ENCODE results near the gene TOB1.

TOB1 gene

DNA sequence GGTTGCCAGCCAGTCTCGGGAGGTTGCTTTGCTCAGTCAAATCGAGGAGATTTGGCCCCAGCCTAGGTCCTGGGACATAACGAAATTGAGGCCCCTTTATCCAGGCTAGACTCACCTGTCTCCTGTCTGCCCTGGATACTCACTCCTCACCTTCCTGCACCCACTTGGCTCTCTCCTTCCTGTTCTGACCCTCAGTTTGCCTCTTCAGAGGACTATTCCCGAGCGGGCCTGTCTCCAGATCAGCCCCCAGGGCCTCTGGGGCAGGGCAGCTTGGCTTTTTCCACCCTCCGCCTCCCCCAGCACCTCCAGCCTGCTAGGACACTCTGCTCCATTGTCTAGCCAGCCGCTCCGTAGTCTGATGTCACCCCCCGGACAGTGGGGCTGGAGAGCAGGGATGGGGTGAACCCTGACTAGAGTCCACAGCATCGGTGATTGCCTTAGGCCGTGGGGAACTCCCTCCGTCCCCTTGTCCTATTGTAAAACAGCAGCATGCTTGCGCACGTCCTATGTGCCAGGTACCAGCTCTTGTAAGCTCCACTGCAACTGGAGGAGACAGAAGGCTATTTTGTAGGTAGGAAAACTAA lies 21.9 kb downstream of the TOB1 start:
- DNase-seq = no peak

DNA sequence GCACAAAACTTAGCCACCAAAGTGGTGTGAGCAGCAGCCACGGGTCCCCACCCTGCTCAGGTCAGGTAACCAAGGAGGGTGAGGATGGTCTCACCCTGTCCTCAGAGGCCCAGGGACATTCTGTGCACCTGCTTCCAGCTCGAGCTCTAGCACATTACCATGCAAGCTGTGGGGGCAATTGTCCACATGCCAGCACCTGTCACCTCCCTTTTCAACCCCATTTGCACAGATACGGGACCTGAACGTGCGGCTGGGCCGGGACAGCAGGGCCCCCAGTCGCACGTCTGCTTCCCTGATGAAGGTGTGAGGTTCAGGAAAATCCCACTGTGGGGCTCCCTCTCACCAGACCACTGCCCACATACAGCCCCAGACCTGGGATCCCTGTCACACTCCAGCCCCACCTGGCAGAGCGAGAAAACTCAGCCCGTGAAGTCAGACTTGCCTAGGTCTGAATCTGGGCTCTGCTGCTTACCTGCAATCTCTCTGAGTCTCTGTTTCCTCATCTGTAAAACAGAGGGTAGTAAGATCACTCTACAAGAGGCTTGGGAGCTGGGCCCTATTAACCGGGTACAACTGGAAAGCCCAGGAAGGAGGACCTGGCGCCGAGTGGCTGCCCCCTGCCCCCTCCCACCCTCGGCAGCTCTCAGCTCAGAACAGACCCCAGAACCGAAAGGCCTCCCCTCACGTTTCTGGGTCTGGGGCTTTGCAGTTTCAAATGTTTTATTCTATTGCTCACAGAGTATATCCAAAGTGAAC lies 22.8 kb downstream of the TOB1 start:
- DNase-seq = no peak

DNA sequence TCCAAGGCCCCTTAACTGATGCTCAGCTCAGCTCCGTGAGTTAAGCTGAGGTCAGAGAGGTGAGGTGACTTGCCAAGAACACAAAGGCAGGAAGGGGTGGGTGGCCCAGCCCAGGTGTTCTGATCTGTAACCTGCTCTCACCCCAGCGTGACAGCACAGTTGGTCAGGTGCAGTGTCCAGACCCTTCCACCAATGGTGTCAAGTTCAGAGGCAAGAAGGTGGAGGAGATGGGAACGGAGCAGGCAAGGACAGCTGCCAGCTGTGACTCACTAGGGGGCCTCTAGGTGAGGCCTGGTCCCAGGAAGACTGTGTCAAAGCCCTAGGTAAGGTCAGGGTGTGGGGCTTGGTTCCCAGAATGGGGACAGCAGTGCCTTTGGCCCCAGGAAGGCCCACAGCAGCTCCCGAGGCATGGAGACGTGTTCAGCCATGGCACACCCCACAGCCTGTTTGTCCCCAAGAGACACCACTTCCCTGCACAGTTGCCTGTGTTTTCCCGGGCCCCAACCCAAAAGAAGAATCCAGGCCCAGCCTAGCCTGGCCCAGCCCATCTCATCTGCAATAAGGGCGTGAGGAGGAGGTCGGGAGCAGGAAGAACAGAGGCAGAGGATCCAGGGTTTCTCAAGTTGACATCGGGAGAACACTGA lies 23.5 kb downstream of the TOB1 start:
- DNase-seq = no peak

DNA sequence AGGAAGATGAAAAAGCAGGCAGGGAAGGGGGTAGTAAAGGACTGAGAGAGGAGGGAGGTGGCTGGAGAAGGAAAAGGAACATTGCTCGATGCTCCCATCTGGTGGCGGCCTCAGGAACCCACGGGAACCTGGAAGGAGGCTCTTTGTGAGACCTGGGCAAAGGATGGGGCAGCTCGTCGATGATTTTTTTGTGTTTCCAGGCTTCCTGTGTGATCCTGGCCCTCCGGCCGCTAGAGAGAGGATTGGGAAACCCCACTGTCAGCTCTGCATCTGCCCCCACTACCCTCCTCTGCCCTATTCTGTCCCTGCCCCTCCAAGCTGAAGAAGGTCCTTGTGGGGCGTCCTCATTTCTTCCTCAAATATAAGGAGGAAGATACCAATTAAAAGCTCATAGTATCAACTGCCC lies 24.2 kb downstream of the TOB1 start:
- DNase-seq = peak; percentile 19

DNA sequence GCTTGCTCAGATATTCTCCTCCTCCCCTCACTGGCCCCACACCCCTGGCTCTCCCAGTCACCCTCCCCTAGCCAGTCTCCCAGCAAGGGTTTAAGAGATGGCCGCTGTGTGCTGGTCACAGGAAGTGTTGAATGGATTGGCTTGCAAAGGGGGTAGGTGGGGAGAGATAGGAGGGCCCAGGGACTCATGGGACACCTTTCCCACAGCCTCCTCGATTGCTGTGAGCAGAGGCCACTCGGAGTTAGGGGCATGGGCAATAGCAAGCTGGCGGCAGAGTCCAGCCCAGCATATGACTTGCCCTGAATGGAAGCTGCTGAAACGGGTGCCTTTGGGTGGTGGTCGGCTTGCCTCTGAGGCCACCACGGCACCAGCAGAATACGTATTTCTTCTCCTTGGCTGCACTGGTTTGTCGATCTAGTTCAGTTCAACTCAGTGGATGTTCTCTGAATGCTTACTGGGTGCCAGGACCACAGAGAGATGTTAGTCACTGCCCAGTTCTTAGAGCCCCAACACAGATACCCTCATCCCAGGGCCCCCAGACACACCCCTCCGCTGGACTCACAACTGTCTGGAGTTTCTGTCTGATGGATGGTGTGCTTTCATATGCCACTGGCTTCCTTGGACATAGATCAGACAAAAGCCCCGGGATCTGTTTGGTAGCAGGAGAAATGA lies 24.7 kb downstream of the TOB1 start:
- DNase-seq = no peak

DNA sequence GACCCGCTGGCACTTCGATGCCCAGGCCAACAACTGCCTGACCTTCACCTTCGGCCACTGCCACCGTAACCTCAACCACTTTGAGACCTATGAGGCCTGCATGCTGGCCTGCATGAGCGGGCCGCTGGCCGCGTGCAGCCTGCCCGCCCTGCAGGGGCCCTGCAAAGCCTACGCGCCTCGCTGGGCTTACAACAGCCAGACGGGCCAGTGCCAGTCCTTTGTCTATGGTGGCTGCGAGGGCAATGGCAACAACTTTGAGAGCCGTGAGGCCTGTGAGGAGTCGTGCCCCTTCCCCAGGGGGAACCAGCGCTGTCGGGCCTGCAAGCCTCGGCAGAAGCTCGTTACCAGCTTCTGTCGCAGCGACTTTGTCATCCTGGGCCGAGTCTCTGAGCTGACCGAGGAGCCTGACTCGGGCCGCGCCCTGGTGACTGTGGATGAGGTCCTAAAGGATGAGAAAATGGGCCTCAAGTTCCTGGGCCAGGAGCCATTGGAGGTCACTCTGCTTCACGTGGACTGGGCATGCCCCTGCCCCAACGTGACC lies 25.8 kb downstream of the TOB1 start:
- no peak for DNase-seq

DNA sequence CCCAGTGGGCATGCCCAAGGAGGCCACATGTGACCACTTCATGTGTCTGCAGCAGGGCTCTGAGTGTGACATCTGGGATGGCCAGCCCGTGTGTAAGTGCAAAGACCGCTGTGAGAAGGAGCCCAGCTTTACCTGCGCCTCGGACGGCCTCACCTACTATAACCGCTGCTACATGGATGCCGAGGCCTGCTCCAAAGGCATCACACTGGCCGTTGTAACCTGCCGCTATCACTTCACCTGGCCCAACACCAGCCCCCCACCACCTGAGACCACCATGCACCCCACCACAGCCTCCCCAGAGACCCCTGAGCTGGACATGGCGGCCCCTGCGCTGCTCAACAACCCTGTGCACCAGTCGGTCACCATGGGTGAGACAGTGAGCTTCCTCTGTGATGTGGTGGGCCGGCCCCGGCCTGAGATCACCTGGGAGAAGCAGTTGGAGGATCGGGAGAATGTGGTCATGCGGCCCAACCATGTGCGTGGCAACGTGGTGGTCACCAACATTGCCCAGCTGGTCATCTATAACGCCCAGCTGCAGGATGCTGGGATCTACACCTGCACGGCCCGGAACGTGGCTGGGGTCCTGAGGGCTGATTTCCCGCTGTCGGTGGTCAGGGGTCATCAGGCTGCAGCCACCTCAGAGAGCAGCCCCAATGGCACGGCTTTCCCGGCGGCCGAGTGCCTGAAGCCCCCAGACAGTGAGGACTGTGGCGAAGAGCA lies 26.4 kb downstream of the TOB1 start:
- no peak for DNase-seq

DNA sequence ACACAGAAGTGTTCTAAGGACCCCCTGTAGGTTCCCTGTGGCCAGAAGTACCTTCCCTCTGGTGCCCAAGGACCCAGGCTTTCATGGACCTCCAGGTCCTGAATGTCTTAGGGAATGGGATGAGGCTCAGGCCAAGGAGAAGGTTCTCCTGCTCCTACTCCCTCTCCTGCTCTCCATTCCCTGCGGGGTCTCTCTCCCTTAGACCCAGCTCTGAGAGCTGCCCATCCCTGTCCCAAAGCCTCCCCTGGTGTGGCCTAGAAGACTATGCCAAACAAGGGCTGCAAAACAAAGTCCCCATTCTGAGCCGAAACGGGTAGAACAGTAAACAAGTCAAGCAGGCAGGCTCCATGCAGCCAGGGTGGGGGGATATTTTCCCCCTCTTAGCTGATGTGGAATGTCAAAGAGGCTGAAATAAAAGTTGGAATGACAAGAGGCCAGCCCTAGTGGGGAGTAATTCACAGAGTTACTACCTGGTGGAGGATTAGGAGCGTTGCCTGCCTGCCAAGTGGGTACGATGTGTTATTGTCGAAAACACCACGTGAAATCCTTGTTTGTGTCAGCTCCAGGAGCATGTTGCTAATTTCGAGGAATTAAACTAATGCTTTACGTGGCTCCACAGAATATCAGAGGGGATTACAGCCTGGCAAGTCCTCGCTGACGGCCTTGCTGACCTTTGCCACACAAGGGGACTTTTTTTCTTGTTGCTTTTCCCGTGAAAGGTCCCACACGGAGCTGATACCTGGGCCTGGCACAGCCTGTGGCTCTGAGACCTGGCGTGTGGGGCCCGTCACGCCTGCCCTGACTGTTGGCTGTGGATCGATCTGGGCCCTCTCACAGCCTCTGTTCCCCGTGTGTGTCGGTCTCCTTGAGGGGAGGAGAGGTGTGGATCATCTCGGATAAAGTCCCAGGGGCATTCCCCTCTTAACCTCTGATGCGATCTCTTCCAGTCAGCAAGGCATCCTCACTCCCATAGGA lies 27.9 kb downstream of the TOB1 start:
- no peak for DNase-seq

DNA sequence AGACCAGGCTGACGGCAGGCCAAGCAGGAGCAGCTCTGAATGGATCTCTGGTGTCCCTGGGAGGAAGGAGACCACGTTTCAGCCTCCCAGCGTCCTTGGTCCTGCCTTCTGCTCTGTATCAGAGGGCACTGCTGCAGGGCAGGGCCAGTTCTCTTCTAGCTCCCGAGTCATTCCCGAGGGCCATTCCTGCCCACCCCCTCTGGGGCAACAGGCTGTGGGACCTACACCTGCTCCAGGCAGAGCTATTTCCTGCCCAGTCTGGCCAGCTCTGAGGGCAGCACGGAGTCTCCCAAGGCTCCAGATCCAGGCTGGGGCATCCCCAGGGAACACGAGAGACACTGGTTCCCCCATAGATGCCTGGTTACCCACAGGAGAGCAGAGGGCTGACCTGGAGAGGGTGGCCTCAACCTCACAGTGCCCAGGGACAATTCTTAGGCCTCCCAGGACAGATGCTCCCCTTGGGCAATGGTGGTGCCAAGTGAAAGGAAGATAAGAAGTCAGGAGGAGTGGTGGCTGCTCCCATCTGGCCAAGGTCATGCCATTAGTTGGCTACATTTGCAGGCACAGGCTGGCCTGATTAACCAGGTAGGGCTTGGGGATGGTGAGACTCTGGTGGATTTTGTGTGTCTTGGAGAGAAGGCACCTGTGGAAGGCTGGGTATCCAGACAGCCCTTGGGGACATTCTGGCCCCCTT lies 28.7 kb downstream of the TOB1 start:
- no peak for DNase-seq

DNA sequence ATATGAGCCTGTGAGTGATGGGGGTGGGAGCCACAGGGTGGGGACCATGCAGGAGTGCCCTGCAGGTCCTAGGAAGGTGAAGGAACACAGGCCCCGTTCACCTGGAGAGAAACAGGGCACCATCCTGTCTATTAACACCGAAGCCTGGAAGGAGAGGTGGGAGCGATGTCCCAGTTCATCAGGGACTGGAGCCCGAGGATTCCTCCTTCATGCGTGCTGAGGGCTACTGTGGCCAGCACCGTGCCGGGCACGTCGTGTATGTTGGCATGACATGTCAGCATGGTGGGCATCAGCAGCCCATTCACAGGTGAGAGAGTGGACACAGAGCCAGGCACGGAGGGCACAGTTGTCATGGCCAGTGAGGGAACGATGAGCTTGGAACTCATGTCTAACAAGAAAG lies 29.3 kb downstream of the TOB1 start:
- no peak for DNase-seq

DNA sequence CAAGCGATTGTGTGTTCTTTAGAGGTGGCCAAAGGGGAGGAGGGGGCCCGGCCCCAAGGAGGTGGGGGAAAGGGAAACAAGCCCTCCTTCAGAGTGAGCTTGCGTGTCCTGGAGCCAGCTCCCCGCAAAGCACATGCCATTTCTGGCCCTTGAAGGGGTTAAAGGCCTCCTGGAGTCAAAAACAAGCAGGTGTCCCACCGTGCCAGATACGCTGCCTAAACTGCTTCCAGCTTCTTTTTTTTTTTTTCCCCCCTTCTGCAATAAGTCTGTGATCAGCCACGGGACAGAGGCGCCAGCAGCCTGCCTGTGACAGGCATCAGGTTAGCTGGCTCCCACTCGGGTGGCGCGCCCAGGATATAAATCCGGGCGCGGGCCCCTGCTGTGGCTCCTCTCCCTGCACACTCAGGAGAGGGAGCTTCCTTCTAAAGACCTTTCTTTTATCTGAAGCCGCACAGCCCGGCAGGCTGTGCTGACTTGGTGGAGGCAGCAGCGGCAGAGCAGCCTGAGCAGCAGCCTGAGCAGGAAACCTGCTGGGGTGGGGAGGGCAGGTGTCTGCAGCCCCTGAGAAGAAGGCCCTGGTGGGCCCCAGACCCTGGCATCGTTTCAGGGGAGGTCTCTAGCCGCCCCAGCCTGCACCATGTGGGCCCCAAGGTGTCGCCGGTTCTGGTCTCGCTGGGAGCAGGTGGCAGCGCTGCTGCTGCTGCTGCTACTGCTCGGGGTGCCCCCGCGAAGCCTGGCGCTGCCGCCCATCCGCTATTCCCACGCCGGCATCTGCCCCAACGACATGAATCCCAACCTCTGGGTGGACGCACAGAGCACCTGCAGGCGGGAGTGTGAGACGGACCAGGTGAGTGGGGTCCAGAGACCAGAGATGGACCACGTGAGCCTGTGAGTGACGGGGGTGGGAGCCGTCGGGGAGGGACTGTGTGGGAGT lies 30.6 kb downstream of the TOB1 start, which contains the start of gene WFIKKN2:
Gene WFIKKN2, plus strand, starts transcription at position 286 of the 934 bp plus-strand sequence. Its CDS starts 352 bp downstream, at position 638.
- no peak for DNase-seq

DNA sequence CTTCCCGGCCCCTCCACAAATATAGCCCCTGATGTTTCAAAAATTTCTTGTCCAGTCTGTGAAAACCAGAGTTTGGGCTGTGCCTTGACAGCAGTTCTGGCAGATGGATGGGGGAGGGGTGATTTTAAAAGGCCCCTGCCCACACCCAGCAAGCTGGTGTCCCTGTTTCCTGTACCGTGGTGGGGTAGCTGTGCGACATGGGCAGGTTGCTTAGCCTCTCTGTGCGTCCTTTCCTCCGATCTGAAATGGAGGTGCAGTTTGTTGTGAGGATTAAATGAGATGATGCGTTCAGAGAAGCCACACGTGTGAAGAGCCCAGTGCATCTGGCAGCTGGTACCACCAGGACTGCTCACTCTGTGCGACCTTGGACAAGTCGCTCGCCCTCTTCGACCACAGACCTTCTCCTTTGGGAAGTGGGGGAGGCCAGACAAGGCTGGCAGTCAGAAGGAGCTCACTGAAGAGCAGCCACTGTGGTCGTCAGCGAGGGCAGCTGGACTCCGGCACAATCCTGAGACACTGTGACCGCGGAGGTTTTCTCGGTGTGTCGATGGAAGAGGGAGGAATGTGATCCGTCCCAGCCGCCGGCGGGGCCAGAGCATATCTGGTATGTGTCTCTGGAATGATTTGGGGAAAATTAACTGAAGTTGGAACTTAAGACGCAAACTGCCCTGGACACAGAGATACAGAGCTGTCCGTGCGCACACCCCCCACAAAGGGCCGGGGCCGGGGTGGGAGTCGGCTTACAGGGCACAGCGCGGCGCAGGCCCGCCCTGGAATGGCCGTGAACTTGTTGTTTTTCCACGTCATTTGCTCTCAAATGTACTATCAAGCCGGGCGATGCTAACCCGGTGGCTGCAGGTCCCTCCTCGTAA lies 31.5 kb downstream of the TOB1 start:
- DNase-seq = no peak

DNA sequence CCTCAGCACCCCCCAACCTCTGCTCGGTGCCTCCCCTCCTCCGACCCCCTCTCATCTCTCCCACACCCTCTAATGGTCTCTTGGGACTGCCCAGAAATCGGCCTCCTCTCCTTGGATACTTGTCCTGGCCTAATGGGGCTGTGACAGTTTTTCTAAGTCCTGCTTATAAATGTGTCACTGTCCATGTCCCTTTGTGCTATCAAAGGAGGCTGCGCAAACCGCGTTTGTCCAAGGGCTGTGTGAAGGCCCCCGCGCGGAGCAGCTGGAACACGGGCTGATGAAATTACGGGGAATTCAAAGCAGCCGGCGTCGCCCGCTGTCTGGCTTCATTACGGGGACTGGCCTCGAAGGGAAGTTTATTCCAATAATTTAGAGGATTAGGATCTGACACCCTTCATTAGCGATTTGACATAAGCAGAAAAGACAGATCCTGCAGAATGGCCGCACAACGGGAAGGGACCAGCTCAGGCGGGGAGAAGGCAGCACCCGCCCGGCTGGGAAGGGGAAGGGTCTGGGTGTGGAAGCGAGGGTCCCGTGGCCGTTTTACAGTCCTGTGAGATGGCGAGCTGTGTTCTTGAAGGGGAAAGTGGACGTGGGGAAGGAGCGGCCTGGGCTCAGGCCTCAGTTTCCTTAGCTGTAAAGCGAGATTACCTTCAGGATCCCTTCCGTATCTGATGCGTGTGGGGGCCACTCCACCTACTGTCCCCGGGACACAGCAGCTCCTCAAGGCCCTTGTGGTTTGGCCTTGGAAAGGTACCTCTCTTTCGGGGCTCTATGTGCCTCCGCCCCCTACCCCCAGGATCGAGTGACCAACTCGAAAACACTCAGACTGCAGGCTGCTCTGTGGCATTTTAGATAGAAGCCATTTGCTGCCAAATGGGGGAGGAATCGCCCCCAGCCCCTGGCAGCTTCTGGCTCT lies 32.4 kb downstream of the TOB1 start:
- DNase-seq = no peak

DNA sequence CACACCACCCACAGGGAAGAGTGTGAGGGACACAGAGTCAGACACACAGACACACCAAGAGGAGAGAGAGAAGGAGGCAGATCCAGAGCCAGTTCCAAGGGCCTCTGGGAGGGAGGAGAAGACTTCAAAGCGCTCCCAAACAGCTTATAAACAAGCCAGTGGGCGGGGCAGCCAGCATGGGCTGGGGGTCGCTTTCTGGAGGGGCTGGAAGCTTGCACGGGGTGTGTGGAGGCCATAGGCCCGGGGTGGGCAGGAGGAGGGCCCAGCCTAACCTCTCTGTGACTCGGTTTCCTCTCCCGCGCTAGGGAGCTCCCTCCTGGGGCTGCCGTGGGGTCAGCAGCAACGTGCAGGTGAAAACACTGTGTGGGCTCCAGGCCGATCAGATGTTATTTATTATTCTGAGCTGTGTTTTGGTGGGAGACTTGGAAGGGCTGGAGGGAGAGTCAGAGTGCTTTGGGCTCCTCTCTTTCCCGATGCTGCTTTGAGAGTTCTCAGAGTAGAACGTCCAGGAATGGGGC lies 33.2 kb downstream of the TOB1 start:
- DNase-seq = no peak

DNA sequence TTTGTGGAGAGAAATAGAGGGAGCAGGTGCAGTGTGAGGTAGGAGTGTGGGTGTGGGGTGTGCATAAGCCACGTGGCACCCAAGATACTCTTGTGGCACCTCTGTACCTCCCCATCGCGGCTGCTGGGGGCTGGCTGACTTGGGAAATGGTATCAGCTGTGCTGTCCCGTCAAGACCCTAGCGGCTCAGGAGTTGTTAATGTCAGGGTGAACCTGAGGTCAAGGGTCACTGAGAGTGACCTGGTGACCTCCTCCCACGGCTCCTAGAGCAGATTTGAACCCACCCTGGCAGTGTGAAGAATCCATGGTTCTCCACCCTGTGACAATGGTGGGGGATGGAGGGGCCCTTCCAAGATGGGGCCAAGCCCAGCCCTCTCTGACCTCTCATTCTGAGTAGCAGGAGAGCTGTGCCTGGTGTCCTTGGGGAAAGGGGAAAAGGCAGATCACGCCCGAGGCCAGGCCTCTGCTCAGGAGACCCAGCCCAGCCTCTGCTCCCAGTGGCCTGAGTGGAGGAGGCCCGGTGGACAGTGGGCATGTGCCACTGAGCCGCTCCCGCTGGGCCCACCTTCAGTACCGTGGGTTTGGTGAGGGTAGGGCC lies 33.8 kb downstream of the TOB1 start:
- DNase-seq = no peak

DNA sequence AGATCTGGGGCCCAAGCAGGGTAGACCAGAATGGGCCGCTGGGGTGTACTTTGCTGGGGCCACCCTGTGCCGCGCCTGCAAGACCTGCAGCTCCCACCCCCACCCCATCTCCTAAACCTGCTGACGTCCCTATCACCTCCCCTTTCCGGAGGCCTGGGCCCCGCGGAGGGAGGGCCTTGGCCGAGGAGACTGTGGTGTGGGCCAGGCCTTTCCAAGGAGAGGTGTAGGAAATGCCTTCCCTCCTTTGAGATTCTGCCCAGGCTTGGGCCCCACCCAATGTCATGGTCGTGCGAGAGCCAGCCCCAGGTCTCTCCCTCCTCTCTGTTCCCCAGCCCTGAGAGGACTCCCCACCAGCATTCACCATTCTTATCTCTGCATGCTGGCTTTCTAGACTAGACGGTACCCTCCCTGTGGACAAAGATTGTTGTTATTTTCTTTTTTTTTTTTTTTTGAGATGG lies 34.7 kb downstream of the TOB1 start:
- DNase-seq = no peak

DNA sequence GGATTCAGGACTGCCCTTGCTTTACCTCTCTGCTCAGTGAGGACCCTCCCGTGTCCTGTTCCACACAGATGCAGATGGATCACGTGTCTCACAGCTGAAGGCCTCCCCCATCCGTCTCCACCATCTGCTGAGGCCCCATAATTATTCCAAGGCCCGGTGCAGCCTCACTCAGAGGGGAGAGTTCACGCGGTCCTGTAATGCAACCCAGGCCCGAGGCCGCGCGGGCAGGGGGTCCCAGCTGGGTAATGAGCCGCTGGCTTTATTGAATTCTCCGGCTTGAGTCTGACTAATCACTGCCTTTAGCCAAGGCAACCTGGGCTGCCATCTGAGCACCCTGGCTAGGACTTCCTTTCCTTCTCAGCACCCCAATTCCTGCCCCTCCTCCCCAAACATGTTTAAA lies 35.2 kb downstream of the TOB1 start:
- no peak for DNase-seq
